Nephron (organoid): ENCODE results near the gene MBNL1.

Experiments
- H3K27ac Mint-ChIP-seq, 3 experiments: 2 replicates each; pipeline ENCODE4 v1.8.0; 2020; ENCODE audit warnings: mixed read lengths in 3 of 3, mild to moderate bottlenecking in 2 of 3, moderate library complexity in 1 of 3
- H3K27me3 Mint-ChIP-seq: 2 replicates; pipeline ENCODE4 v1.8.0; 2021; ENCODE audit warnings: low read depth, mild to moderate bottlenecking, moderate library complexity, mixed read lengths
- H3K36me3 Mint-ChIP-seq: 2 replicates; pipeline ENCODE4 v1.8.0; 2020; ENCODE audit warnings: low read depth, mixed read lengths
- H3K4me1 Mint-ChIP-seq: 2 replicates; pipeline ENCODE4 v1.8.0; 2020; ENCODE audit warnings: mixed read lengths
- H3K4me3 Mint-ChIP-seq, 3 experiments: 2 replicates each; pipeline ENCODE4 v1.8.0; 2020; ENCODE audit warnings: mild to moderate bottlenecking in 3 of 3, mixed read lengths in 3 of 3, moderate library complexity in 2 of 3
- H3K9me3 Mint-ChIP-seq: 2 replicates; pipeline ENCODE4 v1.8.0; 2020; ENCODE audit warnings: mixed read lengths
- CTCF ChIP-seq, 3 experiments: fragments of 200-600 bp; sonication (generic); IDR thresholded peaks; one replicate each; pipeline ENCODE4 v1.5.0; 2021; ENCODE audit warnings: antibody characterized with exemption in 3 of 3; ENCODE audit not compliant: unreplicated experiment in 3 of 3

Gene MBNL1

GRCh38 chr3:152243721-152244516, 24.8 kb upstream of the MBNL1 start:
- Mint-ChIP-seq H3K4me1 (no peaks in the 10 kb centered on the region), H3K36me3 (no peaks in the 10 kb centered on the region), H3K4me3 (no peak overlapping the region), H3K9me3 (no peaks in the 10 kb centered on the region), H3K27me3 (no peaks in the 10 kb centered on the region), H3K27ac (no peak overlapping the region)
- no peak for TF ChIP-seq CTCF (IDR thresholded peaks at IDR 0.05; ENCODE audit: unreplicated experiment in 3 of 3)

- no peak overlapping the region for H3K27ac Mint-ChIP-seq
- H3K27me3 Mint-ChIP-seq: no peaks in the 10 kb centered on the region
- no peaks in the 10 kb centered on the region for H3K36me3 Mint-ChIP-seq
- H3K4me3 Mint-ChIP-seq: no peak overlapping the region
- H3K9me3 Mint-ChIP-seq: no peaks in the 10 kb centered on the region
- TF ChIP-seq CTCF (IDR thresholded peaks at IDR 0.05; ENCODE audit: unreplicated experiment in 3 of 3): no peak
- no peaks in the 10 kb centered on the region for H3K4me1 Mint-ChIP-seq
Measured at GRCh38 chr3:152244517-152244888, 24.2 kb upstream of the MBNL1 start.

GRCh38 chr3:152245498-152246170, 23.1 kb upstream of the MBNL1 start:
- Mint-ChIP-seq H3K27me3 (no peaks in the 10 kb centered on the region), H3K4me3 (no peak overlapping the region), H3K4me1 (no peaks in the 10 kb centered on the region), H3K36me3 (no peaks in the 10 kb centered on the region), H3K27ac (no peak overlapping the region), H3K9me3 (no peaks in the 10 kb centered on the region)
- no peak for TF ChIP-seq CTCF (IDR thresholded peaks at IDR 0.05; ENCODE audit: unreplicated experiment in 3 of 3)

GRCh38 chr3:152251916-152252315, 16.8 kb upstream of the MBNL1 start:
- Mint-ChIP-seq H3K27me3 (no peaks in the 10 kb centered on the region), H3K9me3 (peaks cover 3% of the 10 kb centered on the region), H3K27ac (no peak overlapping the region), H3K36me3 (no peaks in the 10 kb centered on the region), H3K4me1 (peaks cover 3% of the 10 kb centered on the region), H3K4me3 (no peak overlapping the region)
- no peak for TF ChIP-seq CTCF (IDR thresholded peaks at IDR 0.05; ENCODE audit: unreplicated experiment in 3 of 3)

- Mint-ChIP-seq H3K9me3 (peaks cover 3% of the 10 kb centered on the region), H3K27ac (no peak overlapping the region), H3K4me1 (peaks cover 11% of the 10 kb centered on the region), H3K36me3 (no peaks in the 10 kb centered on the region), H3K4me3 (no peak overlapping the region), H3K27me3 (no peaks in the 10 kb centered on the region)
- no peak for TF ChIP-seq CTCF (IDR thresholded peaks at IDR 0.05; ENCODE audit: unreplicated experiment in 3 of 3)
Measured at GRCh38 chr3:152252755-152253154, 16.0 kb upstream of the MBNL1 start.

GRCh38 chr3:152253514-152253913, 15.2 kb upstream of the MBNL1 start:
- Mint-ChIP-seq H3K9me3 (peaks cover 3% of the 10 kb centered on the region), H3K27me3 (no peaks in the 10 kb centered on the region), H3K27ac (no peak overlapping the region), H3K36me3 (no peaks in the 10 kb centered on the region), H3K4me1 (peaks cover 14% of the 10 kb centered on the region), H3K4me3 (no peak overlapping the region)
- TF ChIP-seq CTCF (IDR thresholded peaks at IDR 0.05; ENCODE audit: unreplicated experiment in 3 of 3): no peak
